Measurements from ENCODE around the gene ARHGAP10.

The ARHGAP10 gene

GRCh38 chr4:147782087-147782781, 50.3 kb downstream of the ARHGAP10 start:
- Histone ChIP-seq H3K36me3 (ENCODE audit: insufficient read depth, low read length) (no peaks in the 10 kb centered on the region), H3K9me3 (ENCODE audit: low read depth, low read length) (no peaks in the 10 kb centered on the region), H3K4me3 (peak overlapping the region; percentile 76), H3K27ac (no peak overlapping the region; the same call in 1 of the 2 replicates), H3K9ac (ENCODE audit: insufficient read length) (no peak overlapping the region)
- DNase-seq (ENCODE audit: low read depth, low spot score): peak; percentile 97
- TF ChIP-seq FOXP2 (optimal IDR thresholded peaks at IDR 0.05; ENCODE audit: control extremely low read depth, extremely low read length, insufficient read depth) (peak; percentile 66), EZH2 (IDR thresholded peaks at IDR 0.05) (no peak), POLR2AphosphoS5 (IDR thresholded peaks at IDR 0.05; ENCODE audit: borderline replicate concordance, low read depth, low read length) (peak; percentile 85; the same call in 1 of the 2 replicates)

GRCh38 chr4:147785129-147785528, 53.2 kb downstream of the ARHGAP10 start:
- no peak overlapping the region for H3K9ac ChIP-seq (ENCODE audit: insufficient read length)

DNA sequence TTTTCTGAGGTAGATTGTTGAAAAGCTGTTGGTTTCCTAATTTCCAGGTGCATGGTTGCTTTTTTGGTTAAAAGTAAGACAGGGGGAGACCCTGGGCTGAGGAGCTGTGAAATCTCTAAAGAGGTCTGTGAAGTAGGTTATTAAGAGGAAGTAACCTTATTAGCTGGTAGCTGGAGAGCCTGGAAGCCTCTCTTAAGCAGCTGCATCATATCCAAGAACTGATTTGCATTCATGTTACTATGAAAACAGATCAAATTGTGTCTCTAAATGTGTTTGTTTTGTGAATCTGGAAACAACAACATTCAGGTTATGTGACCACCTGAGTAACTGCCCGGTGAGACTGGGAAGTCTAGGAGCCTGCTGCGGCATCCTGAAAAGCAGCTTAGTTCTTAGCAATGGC, 54.1 kb downstream of the ARHGAP10 start:
- TF ChIP-seq EZH2 (IDR thresholded peaks at IDR 0.05) (no peak), FOXP2 (optimal IDR thresholded peaks at IDR 0.05; ENCODE audit: control extremely low read depth, extremely low read length, insufficient read depth) (no peak), POLR2AphosphoS5 (IDR thresholded peaks at IDR 0.05; ENCODE audit: borderline replicate concordance, low read depth, low read length) (no peak)
- Histone ChIP-seq H3K36me3 (ENCODE audit: insufficient read depth, low read length) (no peaks in the 10 kb centered on the region), H3K27ac (no peak overlapping the region), H3K9me3 (ENCODE audit: low read depth, low read length) (no peaks in the 10 kb centered on the region), H3K4me3 (no peak overlapping the region), H3K9ac (ENCODE audit: insufficient read length) (no peak overlapping the region)
- no peak for DNase-seq (ENCODE audit: low read depth, low spot score)

More at GRCh38 chr4:147785129-147785528, 53.2 kb downstream of the ARHGAP10 start:
- DNase-seq (ENCODE audit: low read depth, low spot score): no peak
- no peaks in the 10 kb centered on the region for H3K9me3 ChIP-seq (ENCODE audit: low read depth, low read length)
- H3K36me3 ChIP-seq (ENCODE audit: insufficient read depth, low read length): no peaks in the 10 kb centered on the region
- no peak for TF ChIP-seq POLR2AphosphoS5 (IDR thresholded peaks at IDR 0.05; ENCODE audit: borderline replicate concordance, low read depth, low read length)
- no peak for TF ChIP-seq EZH2 (IDR thresholded peaks at IDR 0.05)
- no peak for TF ChIP-seq FOXP2 (optimal IDR thresholded peaks at IDR 0.05; ENCODE audit: control extremely low read depth, extremely low read length, insufficient read depth)
- H3K27ac ChIP-seq: no peak overlapping the region
- no peak overlapping the region for H3K4me3 ChIP-seq

DNA sequence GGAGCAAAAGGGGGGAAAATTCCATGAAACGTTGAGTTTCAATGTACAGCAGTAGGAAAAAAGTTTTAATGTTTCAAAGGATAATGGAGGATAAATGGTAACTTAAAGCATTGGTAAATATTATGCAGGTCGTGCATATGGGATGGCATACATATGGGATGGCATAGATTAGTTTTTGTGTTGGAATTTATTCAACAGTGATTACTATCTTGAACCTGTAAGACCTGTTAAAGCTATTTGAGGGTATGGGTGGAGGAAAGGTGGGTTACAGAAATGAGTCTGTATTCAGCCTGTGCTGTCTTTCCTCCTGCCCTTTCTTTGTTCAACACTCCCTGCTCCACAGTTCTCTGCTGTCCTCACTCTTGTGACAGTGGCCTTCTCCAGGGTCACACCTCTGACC, 54.6 kb downstream of the ARHGAP10 start:
- Histone ChIP-seq H3K9ac (ENCODE audit: insufficient read length) (no peak overlapping the region), H3K36me3 (ENCODE audit: insufficient read depth, low read length) (no peaks in the 10 kb centered on the region), H3K27ac (no peak overlapping the region), H3K4me3 (no peak overlapping the region), H3K9me3 (ENCODE audit: low read depth, low read length) (no peaks in the 10 kb centered on the region)
- no peak for DNase-seq (ENCODE audit: low read depth, low spot score)
- no peak for TF ChIP-seq EZH2 (IDR thresholded peaks at IDR 0.05)
- TF ChIP-seq FOXP2 (optimal IDR thresholded peaks at IDR 0.05; ENCODE audit: control extremely low read depth, extremely low read length, insufficient read depth): no peak
- TF ChIP-seq POLR2AphosphoS5 (IDR thresholded peaks at IDR 0.05; ENCODE audit: borderline replicate concordance, low read depth, low read length): no peak

DNA sequence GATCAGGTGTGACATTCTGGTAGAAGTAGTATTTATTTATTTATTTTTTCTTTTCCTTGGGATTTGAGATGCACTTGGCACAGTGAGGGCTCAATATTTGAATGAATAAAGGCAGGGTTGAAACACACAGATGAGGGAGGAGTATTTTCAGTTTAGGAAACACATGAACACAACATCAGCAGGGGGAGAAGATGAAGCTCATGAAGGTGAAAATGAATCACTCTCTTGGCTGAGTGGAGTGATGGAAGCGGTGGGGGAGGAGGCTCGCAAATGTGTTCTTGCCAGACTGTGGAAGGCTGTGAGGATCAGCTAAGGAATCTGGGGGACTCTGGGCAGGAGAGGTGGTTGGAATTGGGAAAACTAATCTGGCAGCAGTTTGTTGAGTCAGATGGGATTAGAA, 55.3 kb downstream of the ARHGAP10 start:
- no peaks in the 10 kb centered on the region for H3K36me3 ChIP-seq (ENCODE audit: insufficient read depth, low read length)
- H3K9me3 ChIP-seq (ENCODE audit: low read depth, low read length): no peaks in the 10 kb centered on the region
- DNase-seq (ENCODE audit: low read depth, low spot score): no peak
- no peak overlapping the region for H3K9ac ChIP-seq (ENCODE audit: insufficient read length)
- H3K27ac ChIP-seq: no peak overlapping the region
- TF ChIP-seq POLR2AphosphoS5 (IDR thresholded peaks at IDR 0.05; ENCODE audit: borderline replicate concordance, low read depth, low read length): no peak
- TF ChIP-seq FOXP2 (optimal IDR thresholded peaks at IDR 0.05; ENCODE audit: control extremely low read depth, extremely low read length, insufficient read depth): no peak
- no peak for TF ChIP-seq EZH2 (IDR thresholded peaks at IDR 0.05)
- H3K4me3 ChIP-seq: no peak overlapping the region

GRCh38 chr4:147788791-147789190, 56.9 kb downstream of the ARHGAP10 start:
- TF ChIP-seq FOXP2 (optimal IDR thresholded peaks at IDR 0.05; ENCODE audit: control extremely low read depth, extremely low read length, insufficient read depth) (no peak), EZH2 (IDR thresholded peaks at IDR 0.05) (no peak), POLR2AphosphoS5 (IDR thresholded peaks at IDR 0.05; ENCODE audit: borderline replicate concordance, low read depth, low read length) (no peak)
- Histone ChIP-seq H3K9ac (ENCODE audit: insufficient read length) (no peak overlapping the region), H3K36me3 (ENCODE audit: insufficient read depth, low read length) (no peaks in the 10 kb centered on the region), H3K4me3 (no peak overlapping the region), H3K9me3 (ENCODE audit: low read depth, low read length) (no peaks in the 10 kb centered on the region), H3K27ac (no peak overlapping the region)
- no peak for DNase-seq (ENCODE audit: low read depth, low spot score)

- H3K36me3 ChIP-seq (ENCODE audit: insufficient read depth, low read length): no peaks in the 10 kb centered on the region
- no peaks in the 10 kb centered on the region for H3K9me3 ChIP-seq (ENCODE audit: low read depth, low read length)
- H3K27ac ChIP-seq: no peak overlapping the region
- no peak overlapping the region for H3K4me3 ChIP-seq
- H3K9ac ChIP-seq (ENCODE audit: insufficient read length): no peak overlapping the region
- TF ChIP-seq FOXP2 (optimal IDR thresholded peaks at IDR 0.05; ENCODE audit: control extremely low read depth, extremely low read length, insufficient read depth) (no peak), EZH2 (IDR thresholded peaks at IDR 0.05) (no peak), POLR2AphosphoS5 (IDR thresholded peaks at IDR 0.05; ENCODE audit: borderline replicate concordance, low read depth, low read length) (no peak)
- DNase-seq (ENCODE audit: low read depth, low spot score): no peak
Observed at GRCh38 chr4:147789596-147789995, 57.7 kb downstream of the ARHGAP10 start.

GRCh38 chr4:147790412-147790811, 58.5 kb downstream of the ARHGAP10 start:
- no peak overlapping the region for H3K9ac ChIP-seq (ENCODE audit: insufficient read length)
- TF ChIP-seq FOXP2 (optimal IDR thresholded peaks at IDR 0.05; ENCODE audit: control extremely low read depth, extremely low read length, insufficient read depth) (no peak), EZH2 (IDR thresholded peaks at IDR 0.05) (no peak), POLR2AphosphoS5 (IDR thresholded peaks at IDR 0.05; ENCODE audit: borderline replicate concordance, low read depth, low read length) (no peak)
- no peak for DNase-seq (ENCODE audit: low read depth, low spot score)
- H3K27ac ChIP-seq: no peak overlapping the region
- H3K9me3 ChIP-seq (ENCODE audit: low read depth, low read length): no peaks in the 10 kb centered on the region
- H3K4me3 ChIP-seq: no peak overlapping the region
- H3K36me3 ChIP-seq (ENCODE audit: insufficient read depth, low read length): no peaks in the 10 kb centered on the region
